SU-DHL-6 (cell line): ENCODE results near the gene C3orf22.

ENCODE experiments used
- CTCF ChIP-seq: fragments of 200-600 bp; sonication (generic); IDR thresholded peaks from one replicate; pipeline ENCODE4 v1.5.1; 2017; ENCODE audit warnings: antibody characterized with exemption, mild to moderate bottlenecking, low read length, moderate library complexity; ENCODE audit not compliant: insufficient read depth, poor library complexity, severe bottlenecking
- EZH2phosphoT487 ChIP-seq: fragments of 200-600 bp; sonication (generic), shearing (Covaris generic); conservative IDR thresholded peaks from 2 replicates; pipeline ENCODE4 v1.6.1; 2018; ENCODE audit warnings: mild to moderate bottlenecking, antibody characterized with exemption, low read length, moderate library complexity, mixed read lengths

GRCh38 chr3:126554560-126555525 is 3.9 kb downstream of the C3orf22 start:
- TF ChIP-seq CTCF (no peak), EZH2phosphoT487 (no peak)
